CD4-positive, alpha-beta T cell treated with Interleukin-1 beta for 1 hour (primary cell): ENCODE data around the gene GM2A.

ENCODE experiments used
- DNase-seq, 2 donors: peaks; one replicate each; pipeline ENCODE4 v3.0.0-alpha.2; 2020 to 2022

GM2A gene

GRCh38 chr5:151252762-151253604, at the start of gene GM2A:
Gene GM2A, plus strand, starts transcription at chr5:151253185. Its CDS starts 32 bp downstream, at chr5:151253217.
- DNase-seq = peak; percentile 99

- DNase-seq = no peak
Observed at GRCh38 chr5:151204051-151204450, 48.9 kb upstream of the GM2A start.

DNA sequence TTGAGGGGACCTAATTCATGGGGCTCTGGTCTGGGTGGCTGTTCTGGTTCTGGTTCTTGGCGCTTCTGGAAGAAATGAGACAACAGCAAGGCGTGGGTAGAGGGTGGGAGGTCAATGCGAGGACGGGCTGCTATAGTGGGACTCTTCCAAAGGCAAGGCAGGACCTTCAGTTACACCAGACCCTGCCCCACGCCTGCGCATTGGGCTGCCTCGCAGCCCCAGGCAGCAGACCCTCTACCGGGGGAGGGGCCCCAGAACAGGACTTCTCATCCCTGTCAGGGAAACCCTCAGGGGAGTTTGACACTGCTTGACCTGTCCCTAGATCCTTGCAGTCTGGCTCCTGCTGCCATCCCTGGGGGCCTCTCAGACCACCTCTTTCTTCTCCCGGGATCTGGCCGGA, 47.6 kb upstream of the GM2A start:
- no peak for DNase-seq

- DNase-seq = no peak
Observed at GRCh38 chr5:151208481-151208914, 44.5 kb upstream of the GM2A start.

DNA sequence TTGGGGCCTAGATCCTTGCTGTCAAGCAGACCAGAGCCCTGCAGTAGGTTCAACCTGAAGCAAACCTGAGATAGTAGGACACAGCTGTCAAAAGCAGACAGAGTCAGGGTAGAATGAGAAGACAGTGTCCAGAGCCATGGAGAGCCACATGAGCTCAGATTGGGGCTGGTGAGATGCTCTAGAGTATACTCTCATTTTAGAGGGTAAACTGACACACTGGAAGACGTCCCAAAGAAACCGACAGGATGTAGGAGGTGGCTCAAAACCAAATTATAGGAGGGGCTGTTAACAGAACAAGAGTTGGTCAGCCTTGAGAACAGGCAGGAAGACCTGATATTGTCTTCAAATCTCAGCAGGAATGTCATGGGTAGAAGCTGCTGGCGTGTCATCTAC, 40.6 kb upstream of the GM2A start:
- DNase-seq = no peak

- DNase-seq = peak; percentile 89 to 93
Observed at GRCh38 chr5:151213803-151214613, 39.0 kb upstream of the GM2A start.

DNA sequence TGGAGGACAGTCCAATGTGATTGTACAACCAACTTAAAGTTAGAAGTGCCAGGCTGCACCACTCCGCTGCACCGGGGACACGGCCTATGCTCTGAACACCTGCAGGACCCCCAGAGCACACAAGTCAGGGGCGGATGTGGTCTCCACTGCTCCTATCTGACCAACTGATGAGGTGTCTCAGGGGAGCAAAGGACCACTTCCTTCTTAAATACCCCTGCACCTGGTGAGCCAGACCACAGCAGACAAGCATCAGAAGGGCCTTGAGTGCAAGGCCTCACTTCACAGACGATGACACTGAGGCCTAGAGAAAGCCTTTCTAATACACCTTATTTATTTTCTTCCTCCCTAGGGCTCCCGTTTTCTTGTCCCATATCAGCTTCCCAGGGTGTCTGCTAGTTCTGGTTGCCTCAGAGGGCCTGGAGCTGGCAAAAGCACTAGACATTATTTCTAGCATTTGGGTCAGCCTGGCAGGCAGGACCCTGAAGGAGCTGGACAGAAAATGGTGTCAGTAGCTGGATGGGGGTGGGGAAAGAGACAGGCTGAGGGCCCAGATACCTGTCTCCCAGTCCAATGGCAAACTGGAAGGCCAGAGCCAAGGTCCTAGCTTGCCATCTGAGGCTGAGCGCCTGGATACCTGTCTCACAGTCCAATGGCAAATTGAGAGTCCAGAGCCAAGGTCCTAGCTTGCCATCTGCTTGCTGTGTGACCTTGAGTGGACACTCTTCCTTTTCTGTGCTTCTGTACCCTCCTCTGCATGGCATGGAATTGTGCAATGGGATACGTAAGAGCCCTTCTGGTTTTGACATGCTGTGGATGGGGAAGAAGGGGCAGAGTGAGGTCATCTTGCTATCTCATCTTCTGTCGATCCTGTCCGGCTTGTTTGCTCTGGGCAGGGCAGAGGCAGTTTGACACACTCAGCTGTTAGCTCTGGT, 38.1 kb upstream of the GM2A start:
- DNase-seq = peak; percentile 52 to 85

- no peak for DNase-seq
Observed at GRCh38 chr5:151215546-151215880, 37.5 kb upstream of the GM2A start.

DNA sequence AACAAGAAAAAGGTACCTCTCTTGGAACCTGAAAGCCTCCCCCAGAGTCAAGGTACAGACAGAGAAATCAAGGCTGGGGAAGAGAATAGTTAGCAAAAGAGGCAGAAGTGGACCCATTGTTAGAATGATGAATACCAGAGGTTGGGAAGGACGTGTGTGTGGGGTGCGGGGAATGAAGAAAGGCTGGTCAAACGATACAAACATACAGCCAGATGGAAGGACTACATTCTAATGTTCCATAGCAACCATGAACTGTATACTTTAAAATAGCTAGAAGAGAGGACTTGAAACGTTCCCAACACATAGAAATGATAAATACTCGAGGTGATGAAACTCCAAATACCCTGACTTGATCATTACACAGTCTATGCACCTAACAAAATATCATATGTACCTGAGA, 36.2 kb upstream of the GM2A start:
- DNase-seq = no peak

DNA sequence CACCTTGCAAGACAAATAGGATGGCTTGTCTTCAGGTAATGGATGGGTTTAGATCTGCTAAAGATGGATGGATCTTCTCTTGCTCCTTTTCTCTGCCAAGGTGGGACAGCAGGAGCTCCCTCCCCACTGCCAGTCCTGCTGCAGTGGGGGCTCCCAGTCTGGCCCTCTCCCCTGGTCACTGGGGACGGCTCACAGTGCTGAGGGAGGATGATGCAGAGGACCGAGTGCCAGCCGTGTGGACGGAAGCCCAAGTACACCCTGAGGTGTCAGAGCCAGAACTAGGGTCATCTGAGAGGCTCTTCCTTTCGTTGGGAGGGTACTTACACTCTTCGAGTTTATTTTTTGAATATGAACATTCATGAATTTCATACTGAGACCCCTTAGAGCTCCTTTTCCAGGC, 34.8 kb upstream of the GM2A start:
- DNase-seq = no peak

DNA sequence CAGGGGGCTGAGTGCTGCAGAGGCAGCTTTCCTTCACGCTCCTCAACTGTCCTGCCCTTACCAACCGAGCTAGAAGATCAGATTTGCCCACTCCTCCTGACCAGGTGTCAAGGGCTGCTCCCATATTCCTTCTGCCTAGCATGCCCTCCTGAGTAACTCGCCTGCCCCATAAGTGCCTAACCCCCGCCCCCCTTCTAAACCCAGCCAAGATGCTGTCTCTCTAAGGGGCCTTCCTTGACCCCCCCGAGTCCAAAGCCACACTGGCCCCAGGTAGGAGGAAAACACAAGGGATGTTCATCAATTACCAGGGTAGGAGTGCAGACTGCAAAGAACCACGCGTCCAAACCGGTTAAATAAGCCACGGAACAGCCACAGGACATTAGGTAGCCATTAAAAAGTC, 33.8 kb upstream of the GM2A start:
- no peak for DNase-seq

GRCh38 chr5:151219789-151220188, 33.2 kb upstream of the GM2A start:
- no peak for DNase-seq

GRCh38 chr5:151221574-151221973, 31.4 kb upstream of the GM2A start:
- DNase-seq = no peak

GRCh38 chr5:151222054-151222789, 30.8 kb upstream of the GM2A start:
- no peak for DNase-seq

- DNase-seq = peak; percentile 64 to 67
Observed at GRCh38 chr5:151222790-151223446, 30.1 kb upstream of the GM2A start.

DNA sequence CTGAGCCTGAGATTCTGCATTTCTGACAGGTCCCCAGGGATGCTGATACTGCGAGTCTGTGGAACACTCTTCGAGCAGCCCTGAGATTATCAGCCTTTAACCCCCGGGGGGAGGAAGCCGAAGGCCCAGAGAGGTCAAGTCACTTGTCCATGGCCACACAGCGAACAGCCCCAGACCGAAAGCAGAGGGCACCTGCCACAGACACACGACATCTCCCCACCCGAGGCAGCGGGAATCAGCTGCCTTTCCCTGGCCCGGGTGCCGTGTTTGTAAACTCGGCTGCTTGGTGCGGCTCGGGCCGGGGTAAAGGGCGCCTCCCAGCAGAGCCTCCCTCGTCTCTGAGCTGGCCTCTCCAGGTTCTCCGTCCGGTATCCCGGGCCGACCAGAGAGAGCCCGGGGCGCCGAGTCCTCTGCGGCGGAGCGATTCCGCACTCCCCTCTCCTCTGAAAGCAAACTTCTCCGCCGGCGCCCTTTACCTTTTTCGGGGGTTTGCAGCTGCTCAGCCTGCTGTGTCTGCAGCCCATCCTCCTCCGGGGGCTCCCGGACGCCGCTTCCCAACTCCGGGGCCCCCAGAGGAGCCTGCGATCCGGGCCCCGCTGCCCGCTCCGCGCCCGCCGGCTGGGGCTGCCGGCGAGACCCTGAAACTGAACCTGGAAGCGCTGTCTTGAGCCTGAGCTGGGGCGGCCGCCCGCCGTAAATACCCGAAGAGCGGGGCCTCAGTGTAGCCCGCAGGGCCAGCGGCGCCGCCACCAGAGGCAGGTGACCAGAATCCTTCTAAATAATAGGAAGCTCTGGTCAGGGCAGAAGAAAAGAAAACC, 29.3 kb upstream of the GM2A start, which contains the start of gene CCDC69:
CCDC69 (minus strand) TSS at position 646 of the 818 bp plus-strand sequence; CDS start at position 524, 122 bp downstream.
- DNase-seq = peak; percentile 59 to 60

DNA sequence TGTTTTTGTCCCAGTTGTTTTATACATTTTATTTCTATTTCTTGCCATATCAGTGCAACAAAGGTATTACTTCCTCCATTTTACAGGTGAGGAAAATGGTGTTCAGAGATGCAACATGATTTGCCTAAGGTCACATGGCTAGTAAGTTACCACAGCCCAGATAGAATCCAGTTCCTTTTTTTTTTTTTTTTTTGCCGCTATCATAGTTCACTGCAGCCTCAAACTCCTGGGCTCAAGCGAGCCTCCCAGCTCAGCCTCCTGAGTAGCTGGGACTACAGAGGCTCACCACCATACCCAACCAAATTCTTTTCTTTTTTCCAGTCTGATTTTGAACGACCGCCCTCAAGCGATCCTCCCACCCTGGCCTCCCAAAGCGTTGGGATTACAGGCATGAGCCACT, 28.6 kb upstream of the GM2A start:
- peak in 1 of 2 donors; percentile 46 for DNase-seq

GRCh38 chr5:151225071-151225470, 27.9 kb upstream of the GM2A start:
- no peak for DNase-seq

DNA sequence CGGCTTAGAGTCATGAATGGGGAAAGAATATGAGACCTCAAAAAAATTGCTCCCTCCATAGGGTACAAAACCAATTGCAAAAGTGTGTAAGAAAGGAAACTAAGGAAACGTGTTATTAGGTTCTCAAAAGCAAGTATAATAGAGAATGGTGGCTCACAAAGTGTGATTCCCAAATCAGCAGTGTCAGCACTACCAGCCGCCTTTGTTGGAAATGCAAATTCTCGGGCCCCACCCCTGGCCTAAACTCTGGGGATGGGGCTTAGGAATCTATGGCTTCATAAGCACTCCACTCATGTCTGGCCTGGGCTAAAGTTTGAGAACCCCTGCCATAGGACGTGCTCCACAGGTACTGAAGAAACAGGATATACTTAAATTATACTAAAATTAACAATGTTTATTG, 27.5 kb upstream of the GM2A start:
- no peak for DNase-seq

DNA sequence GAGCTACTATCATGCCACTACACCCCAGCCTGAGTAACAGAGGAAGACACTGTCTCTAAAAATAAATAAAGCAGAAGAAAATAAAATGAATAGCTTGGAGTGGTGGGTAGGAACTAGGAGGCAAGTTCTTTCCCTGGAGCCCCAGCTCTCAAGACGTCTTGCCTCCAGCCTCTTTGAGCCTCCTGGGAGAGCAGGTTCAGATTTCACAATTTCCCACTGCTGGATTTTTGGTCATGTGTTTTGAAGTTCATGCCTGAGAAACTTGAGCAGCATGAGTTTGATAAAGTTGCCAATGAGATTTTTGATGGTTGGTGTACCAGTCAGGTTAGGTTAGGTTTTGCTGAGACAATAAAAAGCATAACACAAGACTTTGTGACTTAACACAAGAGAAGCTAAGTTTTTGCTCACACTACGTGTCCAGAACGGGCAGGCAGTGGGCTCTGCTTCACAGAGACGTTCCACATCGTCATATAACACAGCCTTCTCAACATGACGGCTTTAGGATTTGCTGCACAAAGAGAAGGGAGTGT, 25.0 kb upstream of the GM2A start:
- no peak for DNase-seq
